ENCODE measurements around the gene NAA16.
"Not testable (repeated sequence)": the region's sequence is repeated elsewhere in the genome, so short reads cannot be mapped to it uniquely, and the experiment has no call there.

Gene NAA16

DNA sequence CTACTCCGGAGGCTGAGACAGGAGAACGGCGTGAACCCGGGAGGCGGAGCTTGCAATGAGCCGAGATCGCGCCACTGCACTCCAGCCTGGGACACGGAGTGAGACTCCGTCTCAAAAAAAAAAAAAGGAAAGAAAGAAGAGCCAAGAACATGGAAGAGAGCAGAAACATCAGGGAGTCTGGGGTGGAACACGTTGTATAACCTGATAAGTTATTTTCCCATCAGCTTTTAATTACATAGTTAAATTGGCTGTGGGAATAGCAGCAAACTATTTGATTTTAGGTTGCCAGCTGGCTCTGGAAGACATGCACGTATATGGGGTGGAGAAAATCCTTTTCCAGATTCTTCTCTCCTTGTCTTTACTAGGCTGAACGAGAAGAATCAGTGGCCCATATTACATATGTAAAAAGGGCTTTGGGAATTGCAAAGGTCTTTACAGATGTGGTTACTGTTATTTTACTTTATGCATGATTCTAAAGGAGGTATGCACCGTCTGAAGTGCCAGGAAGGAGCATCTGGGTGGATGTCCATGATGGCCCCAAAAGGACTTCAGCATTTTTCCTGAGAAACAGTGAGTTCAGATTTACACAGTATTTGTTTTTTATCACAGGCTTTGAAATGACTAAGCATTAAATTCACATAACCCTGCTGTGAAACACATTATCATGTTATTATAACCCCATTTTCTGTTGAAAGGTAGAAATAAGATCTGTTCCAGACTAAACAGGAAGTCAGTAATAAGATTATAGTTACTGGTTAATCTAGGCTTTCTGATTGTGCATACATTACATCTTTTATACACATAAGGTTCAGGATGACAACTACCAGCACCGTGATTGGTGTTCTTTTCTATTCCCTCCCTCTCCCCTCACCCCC, 4.6 kb upstream of the NAA16 start:
- DNase-seq: no peak

DNA sequence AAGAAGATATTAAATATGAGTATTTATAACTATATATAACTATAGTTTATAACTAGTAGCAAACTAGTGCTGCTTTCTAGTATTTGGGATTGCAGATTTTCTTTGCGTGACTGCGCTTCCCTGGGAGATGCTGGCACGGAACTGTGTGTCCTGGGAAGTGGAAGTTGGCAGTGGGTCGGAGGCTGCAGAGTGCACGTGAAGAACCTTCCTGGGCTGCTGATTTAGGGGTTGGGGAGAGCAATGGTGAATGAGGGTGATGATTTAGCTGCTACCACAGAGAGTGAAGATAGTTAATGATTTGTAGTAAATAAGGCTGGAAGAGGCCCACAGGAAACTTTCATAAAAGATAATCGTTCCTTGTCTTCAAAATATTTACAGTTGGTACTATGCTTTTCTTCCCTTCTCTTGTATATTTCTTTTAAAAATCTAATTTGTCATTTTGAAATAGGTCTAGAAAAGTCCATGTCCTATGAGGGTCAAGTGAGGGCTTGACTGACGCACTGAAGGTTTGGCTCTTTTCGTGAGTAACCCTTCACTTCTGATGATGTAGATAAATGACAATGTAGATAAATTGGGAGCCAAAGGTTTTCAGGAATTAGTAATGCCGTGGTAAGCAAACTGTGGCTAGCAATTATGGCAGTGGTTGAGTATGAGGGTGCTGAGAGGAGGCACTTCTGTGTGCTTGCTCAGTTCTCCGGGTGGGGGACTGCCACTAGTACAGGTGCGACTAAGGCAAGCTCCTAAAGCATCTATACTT, 3.0 kb upstream of the NAA16 start:
- no peak for DNase-seq

DNA sequence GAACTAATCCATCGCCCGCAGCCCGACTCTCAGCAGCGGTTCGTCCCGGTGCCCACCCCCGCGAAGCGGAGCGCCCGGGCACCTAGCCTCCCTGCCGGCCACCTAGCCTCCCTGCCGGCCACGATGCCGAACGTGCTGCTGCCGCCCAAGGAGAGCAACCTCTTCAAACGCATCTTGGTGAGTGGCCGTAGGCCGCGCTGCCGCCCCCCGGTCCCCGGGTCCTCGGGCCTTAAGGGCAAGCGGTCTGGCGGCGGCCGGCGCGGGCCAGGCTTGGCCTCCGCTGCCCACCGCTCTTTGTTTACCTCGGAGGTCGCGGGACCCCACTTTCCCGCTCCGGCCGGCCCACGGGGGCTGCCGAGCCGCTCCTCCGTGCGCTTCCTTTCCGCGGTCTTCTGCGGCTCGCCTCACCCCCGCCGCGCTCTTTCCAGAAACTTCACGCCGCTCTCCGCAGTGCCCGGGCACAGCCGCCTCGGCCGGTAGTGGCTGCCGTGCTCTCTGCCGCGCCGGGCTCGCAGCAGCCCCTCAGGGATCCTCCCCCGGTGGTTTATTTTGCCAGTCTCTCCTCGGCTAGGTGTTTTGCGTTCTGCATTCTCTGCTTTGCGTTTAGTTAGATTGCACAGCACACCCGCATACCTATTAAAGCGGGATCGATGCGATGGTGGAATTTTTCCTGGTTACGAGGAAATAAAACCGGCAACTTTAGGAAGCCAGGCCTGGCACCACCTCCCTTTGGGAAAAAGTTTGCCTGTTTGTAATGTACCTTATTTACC, 524 bp downstream of the NAA16 start:
- DNase-seq: peak; percentile 58 to 78 (median 62)

DNA sequence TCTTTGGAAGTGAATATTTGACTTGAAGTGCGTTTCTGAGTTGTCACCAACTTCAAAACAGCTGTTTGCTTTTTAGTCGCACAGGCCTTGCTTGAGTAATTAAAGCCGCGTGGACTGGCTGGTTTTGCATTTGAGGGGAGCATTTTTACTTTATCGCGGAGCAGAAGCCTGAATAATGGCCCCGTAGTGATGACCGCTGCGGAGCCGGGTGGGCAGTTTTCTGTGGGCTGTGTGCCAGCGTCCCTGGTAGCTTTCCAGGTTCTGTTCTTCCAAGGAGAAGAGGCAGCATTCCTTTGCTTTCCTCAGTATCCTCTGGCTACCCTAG, 1.1 kb downstream of the NAA16 start:
- DNase-seq: peak; percentile 19 to 57 (median 40)

DNA sequence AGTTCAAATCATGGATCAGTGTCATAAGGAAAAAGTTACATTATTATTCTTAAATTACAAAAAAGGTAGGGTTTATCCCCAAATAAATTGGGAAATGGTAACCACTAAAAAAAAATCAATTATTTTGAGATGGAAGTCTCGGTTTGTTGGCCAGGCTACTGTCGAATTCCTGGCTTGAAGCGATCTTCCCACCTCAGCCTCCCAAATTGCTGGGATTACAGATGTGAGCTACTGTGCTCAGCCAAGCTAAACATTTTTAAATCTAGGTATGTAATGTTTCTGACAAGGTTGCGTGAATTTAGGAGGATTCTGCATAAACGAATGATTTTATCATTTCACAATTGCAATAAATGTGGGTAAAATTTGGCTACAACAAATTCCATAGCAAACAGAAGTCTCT, 2.0 kb downstream of the NAA16 start:
- no peak for DNase-seq

DNA sequence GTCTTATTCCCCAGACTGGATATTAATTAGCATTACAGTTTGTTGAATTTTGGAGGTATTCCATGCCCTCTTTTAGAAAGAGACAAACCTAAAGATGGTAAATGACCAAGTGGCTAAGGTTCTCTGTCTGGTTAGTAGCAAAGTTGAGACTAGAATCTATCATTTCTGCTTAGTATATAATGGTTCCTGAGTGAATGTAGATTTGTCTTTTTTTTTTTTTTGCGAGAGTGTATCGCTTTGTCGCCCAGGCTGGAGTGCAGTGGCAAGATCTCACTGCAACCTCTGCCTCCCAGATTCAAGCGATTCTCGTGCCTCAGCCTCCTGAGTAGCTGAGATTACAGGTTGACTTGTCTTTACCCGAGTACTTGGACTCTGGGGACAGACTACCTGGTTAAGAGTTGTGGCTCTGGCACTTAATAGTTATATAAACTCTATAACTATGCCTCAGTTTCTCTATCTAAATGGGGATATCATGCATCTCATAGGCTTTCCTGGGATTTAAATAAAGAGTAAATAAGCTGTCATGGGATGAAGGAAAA, 2.7 kb downstream of the NAA16 start:
- DNase-seq: no peak

DNA sequence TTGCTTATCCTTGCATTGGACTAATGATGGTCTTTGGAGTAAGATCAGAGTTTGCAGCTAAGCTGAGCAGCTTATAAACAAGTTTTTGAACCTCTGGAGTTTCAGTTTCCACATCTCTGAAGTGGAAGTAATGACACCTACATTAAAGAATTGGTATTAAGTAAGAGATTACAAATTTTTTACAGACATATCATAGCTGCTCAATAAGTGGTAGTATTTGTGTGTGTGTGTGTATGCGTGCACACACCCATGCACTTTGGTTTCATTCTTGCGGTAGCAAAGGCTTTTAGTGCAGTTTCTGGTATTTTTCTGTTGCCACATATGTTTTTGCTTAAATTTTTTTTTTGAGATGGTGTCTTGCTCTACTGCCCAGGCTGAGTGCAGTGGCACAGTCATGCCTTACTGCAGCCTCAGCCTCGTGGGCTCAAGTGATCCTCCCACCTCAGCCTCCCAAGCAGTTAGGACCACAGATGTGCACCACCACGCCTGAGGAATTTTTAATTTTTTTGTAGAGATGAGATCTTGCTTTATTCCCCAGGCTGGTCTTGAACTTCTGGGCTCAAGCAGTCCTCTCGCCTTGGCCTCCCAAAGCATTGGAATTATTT, 4.5 kb downstream of the NAA16 start:
- no peak for DNase-seq

DNA sequence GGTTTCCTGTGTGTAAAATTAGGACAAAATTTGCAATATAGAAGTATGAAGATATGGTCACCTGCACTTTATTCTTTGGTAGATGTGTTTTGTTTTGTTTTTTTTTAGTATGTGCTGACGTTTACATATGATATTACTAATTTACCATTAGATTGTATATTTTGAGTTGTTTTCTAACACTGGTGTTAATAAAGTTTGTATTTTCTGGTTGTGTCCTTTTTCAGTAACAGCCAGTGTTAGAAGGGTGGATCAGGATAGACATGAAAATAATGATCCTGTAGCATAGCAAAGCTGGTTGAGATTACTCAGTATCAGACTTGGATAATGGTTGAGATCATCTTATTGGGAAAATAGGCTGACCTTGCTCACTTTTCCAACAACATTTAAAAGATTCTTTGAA, 6.2 kb downstream of the NAA16 start:
- DNase-seq: no peak

DNA sequence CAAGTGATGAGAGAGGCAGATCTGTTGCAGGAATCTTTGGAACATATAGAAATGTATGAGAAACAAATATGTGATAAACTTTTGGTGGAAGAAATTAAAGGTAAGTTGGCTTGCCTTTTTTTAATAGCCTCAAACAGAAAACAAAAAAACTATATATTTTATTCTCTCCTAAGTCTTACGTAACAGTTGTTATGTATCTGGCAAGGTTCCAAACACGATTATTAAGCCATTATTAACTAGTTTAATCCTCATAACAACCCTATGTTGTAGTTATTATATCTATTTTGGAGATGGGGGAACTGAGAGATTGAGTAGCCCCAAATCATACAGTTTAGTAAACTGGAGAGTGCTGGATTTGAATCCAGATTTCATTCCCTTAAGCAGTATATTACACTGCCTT, 14.7 kb downstream of the NAA16 start:
- DNase-seq: no peak

DNA sequence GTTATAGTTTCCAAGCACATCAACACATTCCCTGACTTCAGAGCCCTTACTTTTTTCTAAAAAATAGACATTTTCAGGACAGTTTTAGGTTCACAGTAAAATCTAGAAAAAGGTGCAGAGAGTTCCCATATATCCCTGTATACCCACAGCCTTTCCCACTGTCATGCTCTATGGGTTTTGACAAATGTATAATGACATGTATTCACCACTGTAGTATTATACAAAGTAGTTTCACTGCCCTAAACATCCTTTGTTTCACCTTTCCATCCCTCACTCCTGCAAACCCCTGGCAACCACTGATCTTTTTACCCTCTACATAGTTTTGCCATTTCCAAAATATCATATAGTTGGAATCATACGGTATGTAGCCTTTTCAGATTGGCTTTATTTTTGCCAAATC, 15.6 kb downstream of the NAA16 start:
- DNase-seq: no peak

DNA sequence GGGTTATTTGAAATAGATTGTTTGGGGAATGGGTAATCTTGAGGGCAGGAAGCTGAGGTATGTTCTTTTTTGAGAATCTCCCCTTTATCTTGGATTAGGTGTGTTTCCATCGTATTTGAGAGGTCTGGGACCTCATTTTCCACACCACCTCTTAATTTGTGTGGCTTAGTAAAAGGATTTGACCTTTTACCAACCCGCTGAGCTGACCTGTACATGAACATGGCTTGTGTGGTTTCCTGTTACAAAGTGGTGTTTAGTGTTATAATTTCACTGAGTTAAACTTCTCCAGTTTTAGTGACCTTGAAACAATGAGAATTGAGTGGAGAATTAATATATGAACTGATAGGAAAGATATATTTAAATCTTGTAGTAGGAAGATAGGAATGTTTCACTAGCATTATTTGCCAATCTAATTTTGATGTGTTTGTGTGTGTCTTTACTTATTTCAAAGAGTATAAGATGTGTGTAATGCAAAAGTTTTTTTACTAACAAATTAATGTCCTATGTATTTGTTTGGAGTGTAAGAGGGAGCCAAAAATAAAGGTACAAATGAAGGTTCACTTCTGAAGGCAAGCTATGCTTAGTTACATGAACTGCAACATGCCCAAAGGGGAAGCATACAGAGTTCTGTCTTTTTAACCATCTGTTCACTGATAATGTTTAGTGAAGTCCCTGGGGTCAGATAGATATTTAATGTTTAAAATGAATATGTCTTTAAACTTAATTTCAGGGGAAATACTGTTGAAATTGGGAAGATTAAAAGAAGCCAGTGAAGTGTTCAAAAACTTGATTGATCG, 17.1 kb downstream of the NAA16 start:
- peak in 2 of 4 experiments; percentile 21 to 33 for DNase-seq

DNA sequence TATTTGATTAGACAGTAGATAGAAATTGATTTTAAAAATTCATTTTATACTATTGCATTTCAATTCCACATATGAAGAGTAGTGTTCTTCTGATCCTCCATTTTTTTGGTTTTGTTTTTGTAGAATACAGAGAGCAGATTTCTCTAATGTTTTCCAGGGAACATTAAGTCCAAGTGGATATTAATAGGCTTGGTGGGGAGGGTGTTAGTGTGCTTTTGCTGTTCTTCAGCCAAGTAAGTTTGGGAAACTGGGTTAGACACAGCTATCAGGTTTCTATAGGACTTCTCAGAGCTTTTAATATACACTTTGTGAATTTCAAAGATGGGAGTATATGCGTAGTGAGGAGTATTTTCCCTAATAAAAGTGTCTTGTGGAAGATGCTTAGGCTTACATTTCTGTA, 21.8 kb downstream of the NAA16 start:
- no peak for DNase-seq

DNA sequence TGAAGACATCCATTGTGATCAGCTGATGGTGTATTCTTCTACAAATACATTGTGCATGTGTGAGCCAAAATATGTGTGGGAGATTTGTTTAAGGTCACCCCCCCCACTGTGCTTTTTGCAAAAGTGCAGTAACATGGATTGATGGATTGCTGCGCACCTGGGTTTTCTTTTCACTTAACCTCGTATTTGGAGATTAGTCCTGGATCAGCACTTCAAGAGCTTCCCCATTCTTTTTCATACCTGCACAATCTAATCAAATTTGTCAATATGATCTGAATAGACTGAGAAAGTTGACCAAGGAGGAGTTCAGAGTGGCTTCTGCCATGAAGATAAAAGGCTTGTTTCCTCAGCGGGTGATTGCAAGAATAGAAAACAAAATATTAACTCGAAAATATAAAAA, 23.7 kb downstream of the NAA16 start:
- DNase-seq: no peak

DNA sequence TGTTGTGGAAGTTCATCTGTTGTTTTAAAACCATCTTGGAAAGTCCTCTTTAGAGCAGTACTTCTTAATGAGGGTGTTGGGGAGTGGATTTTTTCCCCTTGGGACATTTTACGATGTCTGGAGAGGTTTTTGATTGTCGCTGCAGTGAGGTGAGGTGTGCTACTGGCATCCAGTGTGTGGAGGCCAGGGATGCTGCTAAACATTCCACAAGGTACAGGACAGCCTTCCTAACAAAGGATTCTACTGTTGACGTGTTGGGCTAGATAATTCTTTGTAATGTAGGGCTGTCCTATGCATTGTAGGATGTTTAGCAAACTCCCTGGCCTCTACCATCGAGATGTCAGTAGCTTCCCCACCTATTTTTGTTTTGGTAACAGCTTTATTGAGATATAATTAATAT, 33.3 kb downstream of the NAA16 start:
- DNase-seq: no peak

DNA sequence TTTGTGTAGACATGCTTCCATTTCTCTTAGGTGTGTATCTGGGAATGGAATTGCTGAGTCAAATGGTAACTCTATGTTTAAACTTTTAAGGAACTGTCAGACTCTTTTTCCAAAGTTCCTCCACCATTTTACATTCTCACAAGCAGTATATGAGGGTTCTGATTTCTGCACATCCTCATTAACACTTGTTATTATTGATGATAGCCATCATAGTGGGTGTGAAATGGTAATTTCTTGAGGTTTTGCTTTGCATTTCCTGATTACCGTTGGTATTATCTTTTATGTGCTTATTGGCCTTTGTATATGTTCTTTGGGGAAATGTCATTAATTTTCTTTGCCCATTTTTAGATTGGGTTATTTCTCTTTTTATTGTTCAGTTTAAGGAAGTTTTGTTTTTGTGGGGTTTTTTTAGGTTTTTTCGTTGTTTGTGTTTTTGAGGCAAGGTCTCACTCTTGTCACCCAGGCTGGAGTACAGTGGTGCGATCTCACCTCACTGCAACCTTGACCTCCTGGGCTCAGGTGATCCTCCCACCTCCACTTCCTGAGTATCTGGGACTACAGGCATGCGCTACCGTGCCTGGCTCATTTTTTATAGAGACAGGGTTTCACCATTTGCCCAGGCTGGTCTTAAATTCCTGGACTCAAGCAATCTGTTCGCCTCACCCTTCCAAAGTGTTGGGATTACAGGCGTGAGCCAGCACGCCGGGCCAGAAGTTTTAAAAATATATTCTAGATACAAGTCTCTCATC, 34.3 kb downstream of the NAA16 start:
- DNase-seq: no peak

DNA sequence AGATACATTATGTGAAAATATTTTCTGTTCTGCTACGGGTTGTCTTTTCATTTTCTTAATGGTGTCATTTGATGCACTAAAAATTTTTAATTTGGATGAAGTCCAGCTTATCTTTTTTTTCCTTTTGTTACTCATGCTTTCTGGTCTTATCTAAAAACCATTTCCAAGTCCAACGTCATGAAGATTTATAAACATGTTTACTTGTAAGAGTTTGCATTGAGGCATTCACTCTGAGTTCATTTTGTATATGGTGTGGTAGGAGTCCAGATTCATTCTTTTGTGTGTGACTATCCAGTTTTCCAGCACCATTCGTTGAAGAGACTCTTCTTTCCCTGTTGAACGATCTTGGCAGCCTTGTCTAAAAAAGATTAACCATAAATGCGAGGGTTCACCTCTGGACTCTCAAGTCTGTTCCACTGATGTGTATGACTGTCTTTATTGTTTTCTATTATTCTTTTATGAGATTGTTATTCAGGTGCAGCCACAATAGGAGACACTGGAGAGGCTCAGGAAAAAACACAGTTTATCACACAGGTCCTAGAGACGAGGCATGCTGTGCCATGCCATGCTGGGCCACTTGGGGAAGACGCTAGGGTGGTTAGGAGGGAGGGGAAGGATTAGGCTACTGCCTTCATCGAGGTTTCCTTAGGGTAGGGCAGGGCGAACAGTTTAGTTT, 35.0 kb downstream of the NAA16 start:
- DNase-seq: no peak

DNA sequence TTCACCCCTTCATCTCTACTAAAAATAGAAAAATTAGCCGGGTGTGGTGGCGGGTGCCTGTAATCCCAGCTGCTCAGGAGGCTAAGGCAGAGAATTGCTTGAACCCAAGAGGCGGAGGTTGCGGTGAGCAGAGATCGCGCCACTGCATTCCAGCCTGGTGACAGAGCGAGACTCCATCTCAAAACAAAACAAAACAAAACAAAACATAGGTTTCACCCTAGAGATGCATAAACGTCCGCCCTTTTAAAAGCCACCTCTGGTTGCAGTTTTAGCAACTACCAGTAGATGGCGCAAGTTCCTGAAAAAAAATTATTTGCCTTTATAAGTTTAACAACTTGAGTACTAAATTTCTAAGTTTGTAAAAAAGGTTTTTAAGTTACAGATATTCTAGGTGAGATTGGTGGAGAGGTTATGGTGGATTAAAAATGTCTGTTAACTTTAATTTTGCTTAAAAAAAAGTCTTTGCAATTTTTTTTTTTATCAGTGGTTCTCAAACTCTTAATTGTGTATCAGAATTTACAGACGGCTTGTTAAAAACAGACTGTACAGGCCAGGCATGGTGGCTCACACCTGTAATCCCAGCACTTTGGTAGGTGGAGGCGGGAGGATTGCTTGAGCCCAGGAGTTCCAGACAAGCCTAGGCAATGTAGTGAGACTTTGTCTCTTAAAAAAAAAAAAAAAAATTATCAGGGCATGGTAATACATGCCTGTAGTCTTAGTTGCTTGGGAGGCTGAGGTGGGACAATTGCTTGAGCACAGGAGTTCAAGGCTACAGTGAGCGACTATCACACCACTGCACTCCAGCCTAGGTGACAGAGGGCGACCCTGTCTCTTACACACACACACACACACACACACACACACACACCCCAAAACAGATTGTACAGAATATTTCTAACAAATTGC, 42.1 kb downstream of the NAA16 start:
- peak; percentile 52 to 78 (median 68) for DNase-seq

DNA sequence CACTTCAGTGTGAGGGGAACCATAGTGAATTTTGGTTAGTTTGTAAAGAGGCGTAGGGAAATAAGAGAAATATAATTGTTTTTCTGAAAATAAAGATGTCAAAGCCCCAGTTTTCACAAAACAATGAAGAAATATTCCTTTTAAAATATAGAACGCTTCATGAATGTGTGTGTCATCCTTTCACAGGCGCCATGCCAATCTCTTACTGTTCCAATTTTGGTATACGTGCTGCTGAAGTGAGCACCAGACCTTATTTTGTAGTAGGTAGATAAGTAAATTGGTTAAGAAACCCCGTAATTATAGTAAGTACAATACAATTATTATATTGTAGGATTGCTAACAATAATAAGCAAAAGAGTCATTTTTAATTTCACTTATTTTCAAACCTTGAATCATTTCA, 43.3 kb downstream of the NAA16 start:
- no peak for DNase-seq

DNA sequence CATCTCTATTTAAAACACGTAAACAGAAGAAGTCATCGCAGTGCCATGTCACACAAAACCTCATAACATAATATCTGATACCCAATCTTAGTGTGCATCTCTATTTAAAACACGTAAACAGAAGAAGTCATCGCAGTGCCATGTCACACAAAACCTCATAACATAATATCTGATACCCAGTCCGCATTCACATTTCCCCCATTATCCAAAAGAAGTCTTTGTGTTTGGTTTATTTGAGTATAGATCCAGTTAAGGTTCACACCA, 45.2 kb downstream of the NAA16 start:
- not testable (repeated sequence) for DNase-seq

DNA sequence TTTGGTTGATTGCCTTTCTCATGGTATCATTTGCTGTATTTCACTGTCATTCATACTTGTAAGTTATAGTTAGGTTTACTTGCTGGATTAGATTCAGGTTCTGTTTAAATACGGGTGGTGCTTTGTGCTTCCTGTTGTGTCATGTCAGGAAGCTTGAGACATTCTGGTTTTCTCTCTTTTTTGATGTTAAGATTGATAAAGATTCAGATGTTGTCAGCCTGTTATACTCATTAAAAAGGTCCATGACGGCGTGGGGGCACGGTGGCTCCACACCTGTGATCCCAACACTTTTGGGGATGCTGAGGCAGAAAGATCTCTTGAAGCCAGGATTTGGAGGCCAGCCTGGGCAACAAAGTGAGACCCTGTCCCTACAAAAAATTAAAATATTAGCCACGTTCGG, 45.7 kb downstream of the NAA16 start:
- no peak for DNase-seq

Measured in suppressor macrophage (primary cell).